HUES48 (cell line): ENCODE results near the gene MPI.
A peak's percentile ranks its signal among the peaks of the same experiment; 100 is the strongest.
"Not testable (repeated sequence)": the region's sequence is repeated elsewhere in the genome, so short reads cannot be mapped to it uniquely, and the experiment has no call there.

Experiments used
- H3K27ac ChIP-seq: one replicate; pipeline ENCODE4 v1.7.0; 2013; ENCODE audit warnings: low read depth, low read length, inconsistent platforms
- H3K27me3 ChIP-seq: 2 replicates; pipeline ENCODE4 v1.6.1; 2013; ENCODE audit warnings: mild to moderate bottlenecking, low read length; ENCODE audit not compliant: control insufficient read depth, insufficient read depth
- H3K36me3 ChIP-seq: 2 replicates; pipeline ENCODE4 v1.6.1; 2013; ENCODE audit warnings: low read length; ENCODE audit not compliant: control insufficient read depth, insufficient read depth
- H3K4me1 ChIP-seq: 2 replicates; pipeline ENCODE4 v1.6.1; 2013; ENCODE audit warnings: mild to moderate bottlenecking, low read length; ENCODE audit not compliant: control insufficient read depth, insufficient read depth
- H3K4me3 ChIP-seq: 2 replicates; pipeline ENCODE4 v1.5.1; 2013; ENCODE audit warnings: mild to moderate bottlenecking, low read depth, low read length
- H3K9ac ChIP-seq: 2 replicates; pipeline ENCODE4 v1.6.1; 2013; ENCODE audit warnings: mild to moderate bottlenecking, low read depth, low read length, moderate library complexity
- H3K9me3 ChIP-seq: 2 replicates; pipeline ENCODE4 v1.6.1; 2013; ENCODE audit warnings: low read length; ENCODE audit not compliant: control insufficient read depth, insufficient read depth

MPI gene

DNA sequence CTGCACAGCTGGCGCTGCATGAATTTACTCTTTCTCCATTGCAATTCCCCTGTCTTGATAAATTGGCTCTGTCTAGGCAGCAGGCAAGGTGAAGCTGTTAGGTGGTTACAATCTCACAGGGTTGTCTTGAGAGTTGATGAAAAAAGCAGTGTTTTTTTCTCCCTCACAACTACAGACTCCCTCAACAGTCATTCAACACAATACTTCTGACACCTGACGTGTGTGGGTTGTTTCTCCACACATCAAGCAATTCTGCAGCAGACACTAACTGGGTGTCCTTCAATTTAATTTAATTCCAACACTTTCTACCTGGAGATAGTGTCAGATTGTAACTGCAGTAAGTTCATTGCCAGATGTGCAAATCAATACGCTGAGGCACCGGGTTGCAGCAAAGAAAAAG is 11.6 kb upstream of the MPI start:
- no peak overlapping the region for H3K27ac ChIP-seq
- peaks cover 6% of the 10 kb centered on the region for H3K9me3 ChIP-seq
- H3K4me3 ChIP-seq: no peak overlapping the region
- no peaks in the 10 kb centered on the region for H3K36me3 ChIP-seq
- no peak overlapping the region for H3K9ac ChIP-seq
- no peaks in the 10 kb centered on the region for H3K4me1 ChIP-seq
- H3K27me3 ChIP-seq: no peaks in the 10 kb centered on the region

DNA sequence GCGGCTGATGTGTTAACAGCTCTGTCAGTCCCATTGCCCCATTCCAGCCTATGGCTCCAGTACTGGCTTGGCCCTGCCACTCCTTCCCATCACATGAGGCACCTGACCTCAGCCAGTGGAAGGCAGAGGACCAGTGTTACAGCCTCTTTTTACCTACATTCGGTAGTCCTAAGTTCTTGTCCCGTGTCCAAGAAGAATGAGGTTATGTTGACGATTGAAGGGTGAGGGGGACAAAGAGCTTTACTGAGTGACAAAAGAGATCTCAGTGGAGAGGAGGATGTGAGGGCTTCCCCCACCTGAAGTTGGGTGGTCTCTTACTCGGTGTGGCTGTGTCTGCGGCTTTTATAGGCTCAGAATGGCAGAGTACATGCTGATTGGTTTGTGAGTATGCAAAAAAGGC is 7.3 kb upstream of the MPI start:
- Histone ChIP-seq H3K9ac (no peak overlapping the region), H3K9me3 (peaks cover 6% of the 10 kb centered on the region), H3K27ac (no peak overlapping the region), H3K36me3 (no peaks in the 10 kb centered on the region), H3K4me1 (no peaks in the 10 kb centered on the region), H3K27me3 (no peaks in the 10 kb centered on the region), H3K4me3 (no peak overlapping the region)

DNA sequence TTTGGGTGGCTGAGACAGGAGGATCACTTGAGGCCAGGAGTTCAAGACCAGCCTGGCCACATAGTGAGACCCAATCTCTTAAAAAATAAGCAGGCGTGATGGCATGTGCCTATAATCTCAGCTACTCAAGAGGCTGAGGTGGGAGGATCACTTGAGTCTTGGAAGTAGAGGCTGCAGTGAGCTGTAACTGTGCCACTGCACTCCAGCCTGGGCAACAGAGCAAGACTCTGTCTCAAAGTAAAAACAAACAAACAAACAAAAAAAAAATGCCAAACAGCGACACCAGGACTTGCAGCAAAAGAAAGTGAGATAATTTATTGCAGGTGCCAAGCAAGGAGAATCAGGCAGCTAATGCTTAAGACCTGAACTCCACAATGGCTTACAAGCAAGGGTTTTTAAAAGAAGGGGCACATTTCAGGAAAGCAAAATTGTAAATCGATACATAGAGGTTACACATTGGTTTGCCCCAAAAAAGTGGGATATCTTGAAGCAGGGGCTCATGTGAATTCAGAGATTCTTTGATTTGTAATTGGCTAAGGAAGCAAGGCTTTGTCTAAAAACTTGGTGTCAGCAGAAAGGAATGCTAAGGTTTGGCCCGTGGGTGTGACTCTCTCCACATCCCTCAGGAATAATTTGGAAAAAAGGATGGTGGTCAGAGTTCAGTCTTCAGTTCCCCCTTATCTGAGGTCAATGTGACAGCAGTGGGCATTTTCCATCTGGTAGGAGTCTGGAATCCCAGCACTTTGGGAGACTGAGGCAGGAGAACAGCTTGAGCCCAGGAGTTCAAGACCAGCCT is 5.2 kb upstream of the MPI start:
- no peak overlapping the region for H3K4me3 ChIP-seq
- peak overlapping the region; percentile 37 for H3K27ac ChIP-seq
- no peaks in the 10 kb centered on the region for H3K36me3 ChIP-seq
- H3K9me3 ChIP-seq: peaks cover 6% of the 10 kb centered on the region
- H3K4me1 ChIP-seq: no peaks in the 10 kb centered on the region; the same call in 1 of the 2 replicates
- H3K9ac ChIP-seq: no peak overlapping the region
- H3K27me3 ChIP-seq: no peaks in the 10 kb centered on the region

DNA sequence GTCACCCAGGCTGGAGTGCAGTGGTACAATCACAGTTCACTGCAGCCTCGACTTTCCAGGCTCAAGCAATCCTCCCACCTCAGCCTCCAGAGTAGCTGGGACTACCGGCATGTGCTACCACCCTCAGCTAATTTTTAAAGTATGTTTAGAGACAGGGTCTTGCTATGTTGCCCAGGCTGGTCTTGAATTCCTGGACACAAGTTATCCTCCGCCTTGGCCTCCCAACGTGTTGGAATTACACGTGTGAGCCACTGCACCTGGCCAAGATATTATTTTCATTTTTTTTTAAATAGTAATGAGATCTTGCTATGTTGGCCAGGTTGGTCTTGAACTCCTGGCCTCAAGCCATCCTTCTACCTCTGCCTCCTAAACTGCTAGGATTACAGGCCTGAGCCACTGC is 4.4 kb upstream of the MPI start:
- Histone ChIP-seq H3K4me3 (no peak overlapping the region), H3K27ac (no peak overlapping the region), H3K27me3 (no peaks in the 10 kb centered on the region), H3K9ac (no peak overlapping the region), H3K4me1 (no peaks in the 10 kb centered on the region; the same call in 1 of the 2 replicates), H3K9me3 (peaks cover 6% of the 10 kb centered on the region), H3K36me3 (no peaks in the 10 kb centered on the region)

DNA sequence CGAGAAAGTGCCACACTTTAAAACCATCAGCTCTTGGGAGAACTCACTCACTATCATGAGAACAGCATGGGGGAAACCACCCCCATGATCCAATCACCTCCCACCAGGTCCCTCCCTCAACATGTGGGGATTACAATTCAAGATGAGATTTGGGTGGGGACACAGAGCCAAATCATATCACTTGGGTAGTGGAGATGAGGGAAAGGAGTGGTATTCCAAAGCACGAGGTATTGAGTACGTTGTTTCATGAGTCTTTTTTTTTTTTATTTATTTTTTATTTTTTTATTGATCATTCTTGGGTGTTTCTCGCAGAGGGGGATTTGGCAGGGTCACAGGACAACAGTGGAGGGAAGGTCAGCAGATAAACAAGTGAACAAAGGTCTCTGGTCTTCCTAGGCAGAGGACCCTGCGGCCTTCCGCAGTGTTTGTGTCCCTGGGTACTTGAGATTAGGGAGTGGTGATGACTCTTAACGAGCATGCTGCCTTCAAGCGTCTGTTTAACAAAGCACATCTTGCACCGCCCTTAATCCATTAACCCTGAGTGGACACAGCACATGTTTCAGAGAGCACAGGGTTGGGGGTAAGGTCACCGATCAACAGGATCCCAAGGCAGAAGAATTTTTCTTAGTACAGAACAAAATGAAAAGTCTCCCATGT is 2.2 kb upstream of the MPI start:
- not testable (repeated sequence) for H3K27ac ChIP-seq, H3K27me3 ChIP-seq, H3K9ac ChIP-seq, H3K4me1 ChIP-seq, H3K9me3 ChIP-seq, H3K4me3 ChIP-seq
- H3K36me3 ChIP-seq: peaks cover 15% of the 10 kb centered on the region

DNA sequence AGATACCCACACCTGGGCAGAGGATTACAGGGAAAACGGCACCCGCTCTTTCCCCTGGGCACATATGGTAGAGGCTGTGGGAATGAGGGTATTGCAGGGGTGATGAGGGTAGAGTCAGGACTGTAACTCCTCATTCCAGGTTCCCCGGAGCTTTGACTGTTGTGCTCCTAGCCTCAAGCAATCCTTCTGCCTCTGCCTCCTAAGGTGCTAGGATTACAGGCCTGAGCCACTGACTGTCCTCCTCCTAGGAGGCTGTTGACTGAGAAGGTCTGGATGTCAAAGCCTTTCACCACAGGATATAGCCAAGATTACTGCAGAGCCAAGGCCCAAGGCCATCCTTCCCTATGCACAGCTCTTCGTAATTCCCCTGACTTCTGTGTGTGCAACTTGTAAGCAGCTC is 1.1 kb upstream of the MPI start:
- no peak overlapping the region for H3K27ac ChIP-seq

DNA sequence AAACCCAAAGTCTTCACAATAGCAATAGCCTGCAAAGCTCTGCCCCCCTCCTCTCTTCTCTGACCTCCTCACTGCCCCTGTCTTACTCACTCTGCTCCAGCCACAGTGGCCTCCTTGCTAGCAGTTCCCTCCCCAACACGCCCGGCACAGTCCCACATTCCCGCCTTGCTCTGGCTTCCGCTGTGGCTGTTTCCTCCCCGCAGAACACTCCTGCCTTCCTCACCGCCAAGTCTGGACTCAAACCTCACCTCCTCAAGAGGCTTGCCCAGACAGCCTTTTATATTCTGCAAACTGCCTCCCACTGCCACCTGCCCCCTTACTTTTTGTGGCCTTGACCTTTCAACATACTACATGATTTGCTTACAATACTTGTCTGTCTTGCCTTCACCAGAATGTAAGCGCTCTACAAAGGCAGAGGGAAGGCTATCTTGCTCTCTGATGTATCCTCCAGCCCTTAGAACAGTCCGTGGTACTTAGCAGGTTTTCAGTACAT is 406 bp upstream of the MPI start:
- no peak overlapping the region for H3K27ac ChIP-seq
- peak overlapping the region; percentile 76 for H3K4me3 ChIP-seq
- no peaks in the 10 kb centered on the region for H3K27me3 ChIP-seq
- peaks cover 26% of the 10 kb centered on the region for H3K36me3 ChIP-seq
- H3K4me1 ChIP-seq: no peaks in the 10 kb centered on the region; the same call in 1 of the 2 replicates
- no peak overlapping the region for H3K9ac ChIP-seq
- no peaks in the 10 kb centered on the region for H3K9me3 ChIP-seq

More for the DNA sequence above, 1.1 kb upstream of the MPI start:
- H3K36me3 ChIP-seq: peaks cover 26% of the 10 kb centered on the region
- H3K9me3 ChIP-seq: no peaks in the 10 kb centered on the region
- no peaks in the 10 kb centered on the region for H3K27me3 ChIP-seq
- no peaks in the 10 kb centered on the region; the same call in 1 of the 2 replicates for H3K4me1 ChIP-seq
- H3K4me3 ChIP-seq: no peak overlapping the region
- no peak overlapping the region for H3K9ac ChIP-seq

DNA sequence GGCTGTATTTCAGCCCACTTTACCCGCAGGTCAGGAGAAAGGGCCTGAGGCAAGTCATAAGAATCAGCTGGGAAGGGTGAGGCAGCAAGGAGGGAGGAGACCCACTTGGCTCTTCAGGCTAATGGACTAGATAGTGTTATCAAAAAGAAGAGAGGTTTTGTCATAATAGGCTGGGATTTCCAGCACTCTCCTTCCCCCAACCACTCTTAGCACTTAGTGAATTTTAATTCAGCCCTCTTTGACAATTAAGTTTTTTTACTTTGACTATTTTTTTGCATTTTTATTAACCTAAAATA is 771 bp downstream of the MPI start:
- H3K4me3 ChIP-seq: peak overlapping the region; percentile 76
- H3K27me3 ChIP-seq: no peaks in the 10 kb centered on the region
- no peaks in the 10 kb centered on the region; the same call in 1 of the 2 replicates for H3K4me1 ChIP-seq
- H3K9ac ChIP-seq: peak overlapping the region; percentile 80
- H3K27ac ChIP-seq: peak overlapping the region; percentile 25
- no peaks in the 10 kb centered on the region for H3K9me3 ChIP-seq
- peaks cover 26% of the 10 kb centered on the region for H3K36me3 ChIP-seq

DNA sequence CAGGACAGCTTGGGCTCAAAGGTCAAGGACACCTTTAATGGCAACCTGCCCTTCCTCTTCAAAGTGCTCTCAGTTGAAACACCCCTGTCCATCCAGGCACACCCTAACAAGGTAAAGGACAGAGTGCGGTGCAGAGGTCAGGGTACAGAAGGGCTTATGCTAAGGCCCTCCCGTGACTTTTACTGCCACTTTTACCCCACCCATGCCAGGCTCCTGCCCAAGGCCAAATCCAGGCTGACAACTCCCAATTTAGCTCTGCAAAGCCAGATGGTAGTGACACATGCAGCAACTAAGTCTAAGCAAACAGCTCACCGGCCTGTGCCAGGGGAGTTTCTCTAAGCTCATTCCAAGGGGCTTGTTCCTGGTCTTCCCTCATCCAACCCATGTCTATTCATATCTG is 1.6 kb downstream of the MPI start:
- Histone ChIP-seq H3K9me3 (no peaks in the 10 kb centered on the region), H3K36me3 (peaks cover 31% of the 10 kb centered on the region), H3K27ac (no peak overlapping the region), H3K4me3 (no peak overlapping the region), H3K4me1 (no peaks in the 10 kb centered on the region; the same call in 1 of the 2 replicates), H3K27me3 (no peaks in the 10 kb centered on the region), H3K9ac (no peak overlapping the region)

DNA sequence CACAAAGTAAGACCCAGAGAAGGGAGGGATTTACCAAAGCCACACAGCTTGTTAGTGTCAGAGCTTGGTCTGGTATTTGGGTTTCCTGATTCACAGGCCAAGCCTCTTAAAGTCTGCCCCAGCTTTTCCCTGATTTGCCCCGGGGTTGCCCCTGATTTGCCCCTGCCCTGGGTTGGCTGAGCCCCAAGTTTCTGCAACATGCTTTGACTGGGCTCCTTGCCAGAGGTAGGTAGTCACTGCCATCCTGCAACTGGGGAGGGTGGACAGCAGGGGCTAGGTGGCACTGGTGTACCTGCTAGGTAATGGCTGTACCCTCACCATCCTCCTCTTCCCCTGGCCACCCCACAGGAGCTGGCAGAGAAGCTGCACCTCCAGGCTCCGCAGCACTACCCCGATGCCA is 2.5 kb downstream of the MPI start:
- Histone ChIP-seq H3K4me1 (no peaks in the 10 kb centered on the region; the same call in 1 of the 2 replicates), H3K4me3 (no peak overlapping the region), H3K27me3 (no peaks in the 10 kb centered on the region), H3K9me3 (no peaks in the 10 kb centered on the region), H3K9ac (no peak overlapping the region), H3K27ac (no peak overlapping the region), H3K36me3 (peaks cover 35% of the 10 kb centered on the region)

DNA sequence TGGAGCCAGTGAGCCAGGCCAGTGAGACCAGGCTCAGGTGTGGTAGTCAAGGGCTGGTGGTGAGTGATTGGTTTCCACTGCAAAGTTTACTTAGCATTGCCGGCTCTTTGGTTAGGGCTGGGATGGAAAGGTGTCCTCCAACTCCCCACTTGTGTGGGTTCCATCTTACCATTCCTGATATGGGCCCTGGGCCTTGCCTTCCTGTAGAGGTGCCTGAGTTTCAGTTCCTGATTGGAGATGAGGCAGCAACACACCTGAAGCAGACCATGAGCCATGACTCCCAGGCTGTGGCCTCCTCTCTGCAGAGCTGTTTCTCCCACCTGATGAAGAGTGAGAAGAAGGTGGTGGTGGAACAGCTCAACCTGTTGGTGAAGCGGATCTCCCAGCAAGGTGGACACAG is 3.1 kb downstream of the MPI start:
- no peaks in the 10 kb centered on the region; the same call in 1 of the 2 replicates for H3K4me1 ChIP-seq
- no peaks in the 10 kb centered on the region for H3K9me3 ChIP-seq
- H3K27ac ChIP-seq: no peak overlapping the region
- peaks cover 37% of the 10 kb centered on the region for H3K36me3 ChIP-seq
- H3K9ac ChIP-seq: no peak overlapping the region
- H3K27me3 ChIP-seq: no peaks in the 10 kb centered on the region
- no peak overlapping the region for H3K4me3 ChIP-seq
